Erythroblast (primary cell): ENCODE measurements around the gene CSNK2B.

Source experiments
- GATA1 ChIP-seq: IDR thresholded peaks from 2 replicates; pipeline ENCODE4 v1.6.1; 2011; ENCODE audit warnings: low read depth, mild to moderate bottlenecking, control low read depth, low read length, moderate library complexity
- POLR2A ChIP-seq: IDR thresholded peaks from 2 replicates; pipeline ENCODE4 v1.6.1; 2011; ENCODE audit warnings: mild to moderate bottlenecking, low read length

GRCh38 chr6:31697555-31697954 lies 31.7 kb downstream of the CSNK2B start:
- TF ChIP-seq POLR2A, result no peak
- no peak for TF ChIP-seq GATA1
